ENCODE results near the gene PAXIP1.

PAXIP1 gene

GRCh38 chr7:154997840-154998370 lies 5.0 kb downstream of the PAXIP1 start:
- TF ChIP-seq NFIC (IDR thresholded peaks at IDR 0.05): no peak
- no peak for TF ChIP-seq ZBTB7A (IDR thresholded peaks at IDR 0.05; ENCODE audit: low read depth)
- no peak for TF ChIP-seq CEBPB (IDR thresholded peaks at IDR 0.05)
- no peak for TF ChIP-seq TCF12 (IDR thresholded peaks at IDR 0.05; ENCODE audit: low read depth)
- no peak for TF ChIP-seq YY1 (IDR thresholded peaks at IDR 0.05; ENCODE audit: low read depth)
- no peak for TF ChIP-seq RAD21 (IDR thresholded peaks at IDR 0.05; ENCODE audit: low read depth)
- no peak for TF ChIP-seq USF1 (IDR thresholded peaks at IDR 0.05)
- no peak for TF ChIP-seq EP300 (IDR thresholded peaks at IDR 0.05; ENCODE audit: borderline replicate concordance)
- TF ChIP-seq CREB1 (IDR thresholded peaks at IDR 0.05; ENCODE audit: low read depth): no peak
- no peak for TF ChIP-seq MAX (IDR thresholded peaks at IDR 0.05)
- no peak for TF ChIP-seq TAF1 (IDR thresholded peaks at IDR 0.05; ENCODE audit: low read depth)
- TF ChIP-seq TEAD4 (IDR thresholded peaks at IDR 0.05): no peak
- no peak for TF ChIP-seq EGR1 (IDR thresholded peaks at IDR 0.05)

- no peak for TF ChIP-seq REST (IDR thresholded peaks at IDR 0.05; ENCODE audit: low read depth)
- TF ChIP-seq FOXM1 (IDR thresholded peaks at IDR 0.05; ENCODE audit: borderline replicate concordance, low read depth): no peak
Observed at GRCh38 chr7:154996756-154997155, 6.2 kb downstream of the PAXIP1 start.

GRCh38 chr7:154996101-154996500 lies 6.8 kb downstream of the PAXIP1 start:
- TF ChIP-seq TAF1 (IDR thresholded peaks at IDR 0.05; ENCODE audit: low read depth): no peak
- TF ChIP-seq MAX (IDR thresholded peaks at IDR 0.05): no peak
- no peak for TF ChIP-seq EP300 (IDR thresholded peaks at IDR 0.05; ENCODE audit: borderline replicate concordance)
- no peak for TF ChIP-seq NFIC (IDR thresholded peaks at IDR 0.05)
- TF ChIP-seq USF1 (IDR thresholded peaks at IDR 0.05): no peak
- no peak for TF ChIP-seq ZBTB7A (IDR thresholded peaks at IDR 0.05; ENCODE audit: low read depth)
- no peak for TF ChIP-seq TCF12 (IDR thresholded peaks at IDR 0.05; ENCODE audit: low read depth)
- TF ChIP-seq YY1 (IDR thresholded peaks at IDR 0.05; ENCODE audit: low read depth): no peak
- TF ChIP-seq EGR1 (IDR thresholded peaks at IDR 0.05): no peak
- TF ChIP-seq CEBPB (IDR thresholded peaks at IDR 0.05): no peak
- TF ChIP-seq CREB1 (IDR thresholded peaks at IDR 0.05; ENCODE audit: low read depth): no peak
- TF ChIP-seq FOXM1 (IDR thresholded peaks at IDR 0.05; ENCODE audit: borderline replicate concordance, low read depth): no peak
- no peak for TF ChIP-seq TEAD4 (IDR thresholded peaks at IDR 0.05)

- TF ChIP-seq ZBTB7A (IDR thresholded peaks at IDR 0.05; ENCODE audit: low read depth) (no peak), REST (IDR thresholded peaks at IDR 0.05; ENCODE audit: low read depth) (no peak), TAF1 (IDR thresholded peaks at IDR 0.05; ENCODE audit: low read depth) (no peak), NFIC (IDR thresholded peaks at IDR 0.05) (no peak), FOXM1 (IDR thresholded peaks at IDR 0.05; ENCODE audit: borderline replicate concordance, low read depth) (no peak), USF1 (IDR thresholded peaks at IDR 0.05) (no peak), YY1 (IDR thresholded peaks at IDR 0.05; ENCODE audit: low read depth) (no peak), CEBPB (IDR thresholded peaks at IDR 0.05) (no peak), RAD21 (IDR thresholded peaks at IDR 0.05; ENCODE audit: low read depth) (no peak), TEAD4 (IDR thresholded peaks at IDR 0.05) (no peak), TCF12 (IDR thresholded peaks at IDR 0.05; ENCODE audit: low read depth) (no peak), EGR1 (IDR thresholded peaks at IDR 0.05) (no peak), EP300 (IDR thresholded peaks at IDR 0.05; ENCODE audit: borderline replicate concordance) (no peak), MAX (IDR thresholded peaks at IDR 0.05) (no peak), CREB1 (IDR thresholded peaks at IDR 0.05; ENCODE audit: low read depth) (no peak)
Observed at GRCh38 chr7:154994996-154995395, 7.9 kb downstream of the PAXIP1 start.

GRCh38 chr7:154990964-154991540 lies 11.9 kb downstream of the PAXIP1 start:
- TF ChIP-seq YY1 (IDR thresholded peaks at IDR 0.05; ENCODE audit: low read depth) (no peak), REST (IDR thresholded peaks at IDR 0.05; ENCODE audit: low read depth) (no peak), TAF1 (IDR thresholded peaks at IDR 0.05; ENCODE audit: low read depth) (no peak), TEAD4 (IDR thresholded peaks at IDR 0.05) (no peak), USF1 (IDR thresholded peaks at IDR 0.05) (no peak), FOXM1 (IDR thresholded peaks at IDR 0.05; ENCODE audit: borderline replicate concordance, low read depth) (no peak), MAX (IDR thresholded peaks at IDR 0.05) (no peak)
